Natural killer cell (primary cell): Measurements from ENCODE around the gene HES1. TPM values are rescaled to one million over a fixed set of nuclear protein-coding genes. Genes with fewer than 3 reads are reported as not detected.
A peak's percentile ranks its signal among the peaks of the same experiment; 100 is the strongest.

Source experiments
- ATAC-seq, 3 donors: fragments of 150-1000 bp in 2 of 3; fragments of 200-7000 bp in 1 of 3; cut with Tn5 transposase; 1 replicate in 1 of 3; 2 replicates in 2 of 3; pipeline ENCODE4 v1.10.0; 2021; ENCODE audit warnings: mild to moderate bottlenecking in 2 of 3, moderate library complexity in 2 of 3
- DNase-seq, 2 donors: peaks; one replicate each; pipeline versions ENCODE4 v3.0.0 to v3.0.0-alpha.2; 2013 to 2021; ENCODE audit warnings: mixed read lengths in 1 of 2
- H3K27ac ChIP-seq: one replicate; pipeline ENCODE4 v1.5.1; 2013; ENCODE audit warnings: mild to moderate bottlenecking, low read length
- H3K27me3 ChIP-seq: one replicate; pipeline ENCODE4 v1.6.1; 2013; ENCODE audit warnings: low read length; ENCODE audit not compliant: control insufficient read depth, insufficient read depth
- H3K36me3 ChIP-seq: one replicate; pipeline ENCODE4 v1.6.1; 2013; ENCODE audit warnings: low read length; ENCODE audit not compliant: control insufficient read depth, insufficient read depth
- H3K4me1 ChIP-seq: one replicate; pipeline ENCODE4 v1.6.1; 2013; ENCODE audit warnings: low read length; ENCODE audit not compliant: control insufficient read depth, insufficient read depth
- H3K4me3 ChIP-seq: one replicate; pipeline ENCODE4 v1.5.1; 2013; ENCODE audit warnings: low read length
- H3K9me3 ChIP-seq: one replicate; pipeline ENCODE4 v1.6.1; 2013; ENCODE audit warnings: low read length; ENCODE audit not compliant: control insufficient read depth, insufficient read depth
- H3K27ac Mint-ChIP-seq, 2 donors: one replicate each; pipeline ENCODE4 v1.8.0; 2022; ENCODE audit warnings: mild to moderate bottlenecking in 2 of 2, mixed read lengths in 2 of 2, moderate library complexity in 1 of 2
- H3K27me3 Mint-ChIP-seq, 2 donors: one replicate each; pipeline ENCODE4 v1.8.0; 2022; ENCODE audit warnings: low read depth in 2 of 2, mixed read lengths in 2 of 2
- H3K36me3 Mint-ChIP-seq: one replicate; pipeline ENCODE4 v1.8.0; 2022; ENCODE audit warnings: mixed read lengths
- H3K4me1 Mint-ChIP-seq, 2 donors: one replicate each; pipeline ENCODE4 v1.8.0; 2022; ENCODE audit warnings: mixed read lengths in 2 of 2
- H3K4me3 Mint-ChIP-seq: one replicate; pipeline ENCODE4 v1.8.0; 2022; ENCODE audit warnings: mild to moderate bottlenecking, moderate library complexity, mixed read lengths
- H3K9me3 Mint-ChIP-seq, 2 donors: one replicate each; pipeline ENCODE4 v1.8.0; 2022; ENCODE audit warnings: mixed read lengths in 2 of 2
- CTCF ChIP-seq: fragments of 200-600 bp; IDR thresholded peaks from one replicate; pipeline ENCODE4 v1.8.0; 2022; ENCODE audit warnings: antibody characterized with exemption
- WGBS: methylation state at CpG from one replicate; pipeline ENCODE4 v1.1.7; 2013; ENCODE audit warnings: missing lambda C conversion rate; ENCODE audit not compliant: insufficient coverage; 5-methylcytosine and 5-hydroxymethylcytosine counted together
- intact Hi-C: fragments of 100-400 bp; cut with micrococcal nuclease; formaldehyde crosslinking; loops from one replicate; pipeline ENCODE4 v1.14.2; 2022
- total RNA-seq, 4 donors: library from RNA; stranded (reverse); fragments of 120-200 nt in 1 of 4; gene quantifications; one replicate each; pipeline versions ENCODE4 v1.2.3 to v1.2.4, GENCODE V29; 2013 to 2022

The HES1 gene
- total RNA-seq, 3 donors from 2014 or later (not counting 1 experiment from before 2014, with no cell fraction given) = 1.5 to 4.4 (median 2.2) TPM

- Histone ChIP-seq H3K4me1 (peaks cover 45% of the 10 kb centered on the region), H3K36me3 (no peaks in the 10 kb centered on the region), H3K4me3 (no peak overlapping the region), H3K27me3 (peaks cover 65% of the 10 kb centered on the region), H3K27ac (no peak overlapping the region), H3K9me3 (no peaks in the 10 kb centered on the region)
- Mint-ChIP-seq H3K36me3 (peaks cover 7% of the 10 kb centered on the region), H3K27ac (peak overlapping the region in 1 of 2 donors; percentile 4), H3K4me1 (peaks cover 31 to 39% of the 10 kb centered on the region in 2 donors), H3K27me3 (peaks cover 33 to 52% of the 10 kb centered on the region in 2 donors), H3K4me3 (peak overlapping the region; percentile 61), H3K9me3 (no peaks in the 10 kb centered on the region)
- no peak for TF ChIP-seq CTCF
- DNase-seq (no peak), ATAC-seq (no peak)
- 57% methylated on average over 5 of the region's 9 CpGs for WGBS
- intact Hi-C loops = loop anchor here (2.0 to 10.0 kb wide), 2 partner anchors 69 to 545 kb away; partner anchors contain the start of gene OPA1
Measured at GRCh38 chr3:194139814-194140391, 4.0 kb downstream of the HES1 start.

GRCh38 chr3:194140520-194141414, 4.8 kb downstream of the HES1 start:
- Histone ChIP-seq H3K27ac (no peak overlapping the region), H3K4me3 (peak overlapping the region; percentile 13), H3K9me3 (no peaks in the 10 kb centered on the region), H3K36me3 (no peaks in the 10 kb centered on the region), H3K4me1 (peaks cover 37% of the 10 kb centered on the region), H3K27me3 (peaks cover 58% of the 10 kb centered on the region)
- Mint-ChIP-seq H3K9me3 (no peaks in the 10 kb centered on the region), H3K27me3 (peaks cover 32 to 48% of the 10 kb centered on the region in 2 donors), H3K4me3 (peak overlapping the region; percentile 61), H3K4me1 (peaks cover 27 to 34% of the 10 kb centered on the region in 2 donors), H3K36me3 (peaks cover 7% of the 10 kb centered on the region), H3K27ac (no peak overlapping the region)
- ATAC-seq (no peak), DNase-seq (peak; percentile 23 to 42)
- intact Hi-C loops = loop anchor here (2.0 kb wide), 1 partner anchor 70 kb away; no protein-coding TSS in a partner anchor
- WGBS = 3% methylated on average over 71 of the region's 71 CpGs
- no peak for TF ChIP-seq CTCF

- TF ChIP-seq CTCF = no peak
- H3K27ac Mint-ChIP-seq = peak overlapping the region in 1 of 2 donors; percentile 53
- intact Hi-C loops = loop anchor here (2.0 kb wide), 1 partner anchor 71 kb away; no protein-coding TSS in a partner anchor
- peaks cover 26 to 40% of the 10 kb centered on the region in 2 donors for H3K27me3 Mint-ChIP-seq
- peaks cover 49% of the 10 kb centered on the region for H3K27me3 ChIP-seq
- H3K9me3 ChIP-seq = no peaks in the 10 kb centered on the region
- H3K4me3 ChIP-seq = no peak overlapping the region
- H3K36me3 ChIP-seq = no peaks in the 10 kb centered on the region
- ATAC-seq (peak; percentile 31 to 39 (median 38)), DNase-seq (peak; percentile 39 to 71)
- H3K4me1 Mint-ChIP-seq = peaks cover 19 to 25% of the 10 kb centered on the region in 2 donors
- no peaks in the 10 kb centered on the region for H3K9me3 Mint-ChIP-seq
- peaks cover 29% of the 10 kb centered on the region for H3K4me1 ChIP-seq
- no peak overlapping the region for H3K27ac ChIP-seq
- peak overlapping the region; percentile 84 for H3K4me3 Mint-ChIP-seq
- WGBS = 7% methylated on average over 65 of the region's 65 CpGs
- peaks cover 7% of the 10 kb centered on the region for H3K36me3 Mint-ChIP-seq
Measured at GRCh38 chr3:194141415-194142155, 5.6 kb downstream of the HES1 start.
